ENCODE results near the gene CBR4. TPM values are rescaled to one million over a fixed set of nuclear protein-coding genes. Genes with fewer than 3 reads are reported as not detected.
"Not testable (repeated sequence)": the region's sequence is repeated elsewhere in the genome, so short reads cannot be mapped to it uniquely, and the experiment has no call there.

CBR4 gene
- total RNA-seq, 3 donors from 2014 or later, result 19.8 to 46.0 (median 31.5) TPM

DNA sequence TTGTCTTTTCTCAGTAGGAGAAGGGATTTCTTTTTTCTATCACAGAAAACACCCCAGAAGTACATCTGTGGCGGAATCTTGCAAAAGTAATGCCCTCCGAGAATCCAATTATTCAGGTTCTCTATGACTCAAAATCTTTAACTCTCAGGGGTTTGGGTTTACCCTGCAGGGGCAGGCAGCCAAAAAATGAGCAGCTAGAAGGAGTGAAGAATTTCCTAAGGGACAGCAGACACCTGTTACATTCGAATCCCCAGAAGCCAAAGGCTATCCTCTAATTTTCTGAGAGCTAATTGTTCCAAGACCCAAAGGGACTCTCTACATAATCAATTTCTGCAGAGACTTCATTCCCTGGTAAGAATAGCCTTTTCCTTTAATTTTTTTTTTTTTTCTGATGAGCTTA, 27.5 kb upstream of the CBR4 start:
- peak overlapping the region in 1 of 2 donors; percentile 24 for H3K27ac ChIP-seq
- DNase-seq (ENCODE audit: low spot score in 2 of 2), result no peak
- TF ChIP-seq POLR2A (IDR thresholded peaks at IDR 0.05) (no peak), CTCF (IDR thresholded peaks at IDR 0.05) (no peak), POLR2AphosphoS5 (IDR thresholded peaks at IDR 0.05) (no peak)
- peaks cover 0 to 14% of the 10 kb centered on the region in 2 donors for H3K4me1 ChIP-seq
- intact Hi-C loops (cut with DNase I; ENCODE audit: low total_unique reads), result no loop called here
- no peaks in the 10 kb centered on the region for H3K27me3 ChIP-seq
- no peaks in the 10 kb centered on the region for H3K9me3 ChIP-seq
- H3K36me3 ChIP-seq, result no peaks in the 10 kb centered on the region
- no peak overlapping the region for H3K4me3 ChIP-seq

- H3K27me3 ChIP-seq; H3K27ac ChIP-seq; H3K9me3 ChIP-seq; DNase-seq (ENCODE audit: low spot score in 2 of 2); H3K36me3 ChIP-seq; H3K4me3 ChIP-seq; intact Hi-C loops (cut with DNase I; ENCODE audit: low total_unique reads): not testable (repeated sequence)
- peaks cover 0 to 14% of the 10 kb centered on the region in 2 donors for H3K4me1 ChIP-seq
Observed at GRCh38 chr4:169035871-169036620, 26.0 kb upstream of the CBR4 start.

GRCh38 chr4:169033660-169034059, 23.6 kb upstream of the CBR4 start:
- no peaks in the 10 kb centered on the region for H3K9me3 ChIP-seq
- peaks cover 0 to 2% of the 10 kb centered on the region in 2 donors for H3K4me1 ChIP-seq
- TF ChIP-seq POLR2AphosphoS5 (IDR thresholded peaks at IDR 0.05), result no peak
- intact Hi-C loops (cut with DNase I; ENCODE audit: low total_unique reads), result no loop called here
- no peak overlapping the region for H3K4me3 ChIP-seq
- H3K27me3 ChIP-seq, result no peaks in the 10 kb centered on the region
- DNase-seq (ENCODE audit: low spot score in 2 of 2), result no peak
- H3K36me3 ChIP-seq, result no peaks in the 10 kb centered on the region
- no peak overlapping the region for H3K27ac ChIP-seq

DNA sequence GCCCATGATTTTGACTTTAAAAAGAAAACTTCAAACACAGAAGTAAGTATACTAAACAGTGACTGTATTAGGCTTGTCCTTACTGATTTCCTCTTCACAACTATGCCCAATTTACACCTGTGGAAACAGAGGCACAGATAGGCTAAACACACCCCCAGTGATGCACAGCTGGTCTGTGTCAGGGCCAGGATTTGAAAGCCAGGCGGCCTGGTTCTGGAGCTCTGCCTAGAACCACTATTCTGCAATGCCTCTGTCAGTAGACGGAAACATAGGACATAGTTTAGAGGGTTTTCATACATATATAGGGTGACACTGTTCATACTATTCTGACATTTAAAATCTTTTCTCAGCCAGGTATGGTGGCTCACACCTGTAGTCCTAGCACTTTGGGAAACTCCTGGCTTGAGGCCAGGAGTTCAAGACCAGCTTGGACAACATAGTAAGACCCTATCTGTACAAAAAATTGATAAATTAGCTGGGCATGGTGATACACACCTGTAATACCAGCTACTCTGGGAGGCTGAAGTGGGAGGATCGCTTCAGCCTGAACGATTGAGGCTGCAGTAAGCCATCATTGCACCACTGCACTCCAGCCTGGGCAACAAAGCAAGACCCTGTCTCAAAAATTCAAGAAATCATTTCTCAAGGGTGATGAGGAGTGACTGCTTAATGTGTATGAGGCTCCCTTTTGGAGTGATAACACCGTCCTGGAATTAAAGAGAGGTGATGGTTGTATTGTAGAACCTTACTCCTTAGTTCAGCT, 23.0 kb upstream of the CBR4 start:
- no peak overlapping the region for H3K4me3 ChIP-seq
- no peak overlapping the region for H3K27ac ChIP-seq
- intact Hi-C loops (cut with DNase I; ENCODE audit: low total_unique reads), result no loop called here
- no peaks in the 10 kb centered on the region for H3K4me1 ChIP-seq
- H3K9me3 ChIP-seq, result no peaks in the 10 kb centered on the region
- no peak for TF ChIP-seq CTCF (IDR thresholded peaks at IDR 0.05)
- no peak for TF ChIP-seq POLR2A (IDR thresholded peaks at IDR 0.05)
- TF ChIP-seq POLR2AphosphoS5 (IDR thresholded peaks at IDR 0.05), result no peak
- no peaks in the 10 kb centered on the region for H3K36me3 ChIP-seq
- H3K27me3 ChIP-seq, result no peaks in the 10 kb centered on the region
- no peak for DNase-seq (ENCODE audit: low spot score in 2 of 2)

DNA sequence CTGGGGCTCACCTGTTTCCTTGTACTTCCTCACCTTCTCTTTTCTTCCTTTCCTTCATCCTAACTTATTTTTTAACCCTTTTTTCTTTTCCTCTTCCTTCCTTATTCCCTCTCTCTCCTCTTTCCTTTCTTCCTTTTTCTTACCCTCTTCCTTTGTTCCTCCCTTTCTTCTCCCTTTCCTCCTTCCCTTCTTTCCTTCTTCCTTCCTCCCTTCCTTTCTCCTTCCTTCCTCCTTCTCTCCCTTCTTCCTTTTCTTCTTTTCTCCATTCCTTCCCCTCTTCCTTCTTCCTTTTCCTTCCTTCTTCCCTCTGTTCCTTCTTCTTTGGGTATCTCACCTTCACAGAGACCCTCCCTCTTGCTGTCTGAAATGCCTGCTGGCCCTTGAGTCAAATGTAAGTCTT, 22.1 kb upstream of the CBR4 start:
- H3K9me3 ChIP-seq, result no peaks in the 10 kb centered on the region
- H3K4me1 ChIP-seq, result no peaks in the 10 kb centered on the region
- no peak overlapping the region for H3K4me3 ChIP-seq
- no peak for DNase-seq (ENCODE audit: low spot score in 2 of 2)
- H3K36me3 ChIP-seq, result no peaks in the 10 kb centered on the region
- H3K27me3 ChIP-seq, result no peaks in the 10 kb centered on the region
- no peak overlapping the region for H3K27ac ChIP-seq
- TF ChIP-seq CTCF (IDR thresholded peaks at IDR 0.05) (no peak), POLR2AphosphoS5 (IDR thresholded peaks at IDR 0.05) (no peak), POLR2A (IDR thresholded peaks at IDR 0.05) (no peak)
- intact Hi-C loops (cut with DNase I; ENCODE audit: low total_unique reads), result no loop called here

- TF ChIP-seq CTCF (IDR thresholded peaks at IDR 0.05), result no peak
- TF ChIP-seq POLR2AphosphoS5 (IDR thresholded peaks at IDR 0.05), result no peak
- no peak for TF ChIP-seq POLR2A (IDR thresholded peaks at IDR 0.05)
- no peaks in the 10 kb centered on the region for H3K4me1 ChIP-seq
- H3K27me3 ChIP-seq, result no peaks in the 10 kb centered on the region
- no peak for DNase-seq (ENCODE audit: low spot score in 2 of 2)
- H3K36me3 ChIP-seq, result no peaks in the 10 kb centered on the region
- H3K27ac ChIP-seq, result no peak overlapping the region
- no peak overlapping the region for H3K4me3 ChIP-seq
- H3K9me3 ChIP-seq, result no peaks in the 10 kb centered on the region
- intact Hi-C loops (cut with DNase I; ENCODE audit: low total_unique reads), result no loop called here
Observed at GRCh38 chr4:169031392-169031791, 21.3 kb upstream of the CBR4 start.
